HepG2 (cell line): ENCODE measurements around the gene HID1. TPM values are rescaled to one million over a fixed set of nuclear protein-coding genes. Genes with fewer than 3 reads are reported as not detected.

Source experiments
- AGO2 ChIP-seq: fragments of 200-400 bp; formaldehyde crosslinking; optimal IDR thresholded peaks from 2 replicates; pipeline ENCODE3; 2017; ENCODE audit warnings: mild to moderate bottlenecking, low read depth, low read length, moderate library complexity
- ARNTL ChIP-seq: sonication (generic); formaldehyde crosslinking; IDR thresholded peaks from 2 replicates; pipeline ENCODE4 v1.4.0; 2020; ENCODE audit warnings: mild to moderate bottlenecking, missing genetic modification reagents
- ELF3 ChIP-seq: IDR thresholded peaks from 2 replicates; pipeline ENCODE4 v1.6.1; 2016; ENCODE audit warnings: missing genetic modification reagents, missing compliant biosample characterization
- FOSL2 ChIP-seq: sonication (generic); formaldehyde crosslinking; IDR thresholded peaks from 2 replicates; pipeline ENCODE4 v1.4.0; 2020; ENCODE audit warnings: missing genetic modification reagents
- MED13 ChIP-seq: sonication (generic); formaldehyde crosslinking; IDR thresholded peaks from 2 replicates; pipeline ENCODE4 v1.5.0; 2020; ENCODE audit warnings: missing genetic modification reagents
- NFYC ChIP-seq: IDR thresholded peaks from 2 replicates; pipeline ENCODE4 v1.6.1; 2016; ENCODE audit warnings: missing genetic modification reagents, missing compliant biosample characterization
- PRMT3 ChIP-seq: sonication (generic); formaldehyde crosslinking; IDR thresholded peaks from 2 replicates; pipeline ENCODE4 v1.8.1; 2022; ENCODE audit warnings: low read depth, mild to moderate bottlenecking, moderate library complexity, missing genetic modification reagents, borderline replicate concordance
- RELA ChIP-seq: sonication (generic); formaldehyde crosslinking; IDR thresholded peaks from 2 replicates; pipeline ENCODE4 v1.4.0; 2020; ENCODE audit warnings: missing genetic modification reagents
- SAP130 ChIP-seq: IDR thresholded peaks from 2 replicates; pipeline ENCODE4 v1.6.1; 2016; ENCODE audit warnings: low read depth
- TBL1XR1 ChIP-seq: fragments of 150-350 bp; IDR thresholded peaks from 2 replicates; pipeline ENCODE4 v1.6.1; 2014; ENCODE audit warnings: borderline replicate concordance, low read length; ENCODE audit not compliant: partially characterized antibody
- U2AF1 ChIP-seq: fragments of 200-400 bp; formaldehyde crosslinking; optimal IDR thresholded peaks from 2 replicates; pipeline ENCODE3; 2017; ENCODE audit warnings: mild to moderate bottlenecking, low read depth, low read length
- ZFP41 ChIP-seq: sonication (generic); formaldehyde crosslinking; IDR thresholded peaks from 2 replicates; pipeline ENCODE4 v1.4.0; 2020; ENCODE audit warnings: mild to moderate bottlenecking, missing genetic modification reagents, borderline replicate concordance
- ZFYVE20 ChIP-seq: sonication (generic); formaldehyde crosslinking; IDR thresholded peaks from 2 replicates; pipeline ENCODE4 v1.8.0; 2023; ENCODE audit warnings: low read depth, mild to moderate bottlenecking, moderate library complexity, missing genetic modification reagents, borderline replicate concordance
- ZNF230 ChIP-seq: sonication (generic); formaldehyde crosslinking; IDR thresholded peaks from 2 replicates; pipeline ENCODE4 v1.4.0; 2020; ENCODE audit warnings: mild to moderate bottlenecking, missing genetic modification reagents
- ZNF484 ChIP-seq: sonication (generic); formaldehyde crosslinking; IDR thresholded peaks from 2 replicates; pipeline ENCODE4 v1.5.1; 2020; ENCODE audit warnings: mild to moderate bottlenecking, low read depth, missing genetic modification reagents, borderline replicate concordance
- ZNF546 ChIP-seq: sonication (generic); formaldehyde crosslinking; conservative IDR thresholded peaks from 2 replicates; pipeline ENCODE4 v1.8.1; 2023; ENCODE audit warnings: mild to moderate bottlenecking, missing genetic modification reagents
- ZNF598 ChIP-seq: sonication (generic); formaldehyde crosslinking; IDR thresholded peaks from 2 replicates; pipeline ENCODE4 v1.5.1; 2020; ENCODE audit warnings: mild to moderate bottlenecking, missing genetic modification reagents, borderline replicate concordance
- ZNF629 ChIP-seq: sonication (generic); formaldehyde crosslinking; conservative IDR thresholded peaks from 2 replicates; pipeline ENCODE4 v1.5.0; 2020; ENCODE audit warnings: missing genetic modification reagents
- ZNF644 ChIP-seq: IDR thresholded peaks from 2 replicates; pipeline ENCODE4 v1.6.1; 2016; ENCODE audit warnings: low read depth
- ZNF782 ChIP-seq: sonication (generic); formaldehyde crosslinking; IDR thresholded peaks from 2 replicates; pipeline ENCODE4 v1.4.0; 2020; ENCODE audit warnings: missing genetic modification reagents, mild to moderate bottlenecking, borderline replicate concordance
- polyA plus RNA-seq, 8 experiments: library from polyadenylated mRNA; depleted of rRNA in 3 of 8; stranded (reverse) in 7 of 8; unstranded in 1 of 8; fragments of >200 nt; fragmentation: Illumina TruSeq in 4 of 8; extraction: Trizol in 4 of 8; gene quantifications; 2 replicates each; pipeline versions ENCODE4 v1.2.1 to v1.2.3, GENCODE V29; 2011 to 2016; ENCODE audit warnings: low read depth in 4 of 8, missing spikeins in 1 of 8, mixed read lengths in 1 of 8; ENCODE audit not compliant: insufficient read depth in 1 of 8
- total RNA-seq, 5 experiments: library from RNA; depleted of rRNA; stranded (reverse); fragments of >200 nt; fragmentation: Illumina TruSeq; extraction: Trizol; gene quantifications; 2 replicates each; pipeline ENCODE4 v1.2.3, GENCODE V29; 2016; ENCODE audit warnings: low read depth in 1 of 5
- TF ChIP-seq, protein P1 (sequence below): sonication (generic); formaldehyde crosslinking; IDR thresholded peaks from 2 replicates; pipeline ENCODE4 v1.5.0; 2020; ENCODE audit warnings: mild to moderate bottlenecking, missing genetic modification reagents
- TF ChIP-seq, protein P2 (sequence below): conservative IDR thresholded peaks from 2 replicates; pipeline ENCODE4 v1.6.1; 2018; ENCODE audit warnings: missing genetic modification reagents
- TF ChIP-seq, protein P3 (sequence below): IDR thresholded peaks from 2 replicates; pipeline ENCODE4 v1.6.1; 2016; ENCODE audit warnings: control low read depth

Gene HID1
- total and polyA plus RNA-seq, 2 of the 13 experiments (the other 11 are each of a cell fraction or from before 2014, with no cell fraction given), result 2.1 to 10.6 TPM

DNA sequence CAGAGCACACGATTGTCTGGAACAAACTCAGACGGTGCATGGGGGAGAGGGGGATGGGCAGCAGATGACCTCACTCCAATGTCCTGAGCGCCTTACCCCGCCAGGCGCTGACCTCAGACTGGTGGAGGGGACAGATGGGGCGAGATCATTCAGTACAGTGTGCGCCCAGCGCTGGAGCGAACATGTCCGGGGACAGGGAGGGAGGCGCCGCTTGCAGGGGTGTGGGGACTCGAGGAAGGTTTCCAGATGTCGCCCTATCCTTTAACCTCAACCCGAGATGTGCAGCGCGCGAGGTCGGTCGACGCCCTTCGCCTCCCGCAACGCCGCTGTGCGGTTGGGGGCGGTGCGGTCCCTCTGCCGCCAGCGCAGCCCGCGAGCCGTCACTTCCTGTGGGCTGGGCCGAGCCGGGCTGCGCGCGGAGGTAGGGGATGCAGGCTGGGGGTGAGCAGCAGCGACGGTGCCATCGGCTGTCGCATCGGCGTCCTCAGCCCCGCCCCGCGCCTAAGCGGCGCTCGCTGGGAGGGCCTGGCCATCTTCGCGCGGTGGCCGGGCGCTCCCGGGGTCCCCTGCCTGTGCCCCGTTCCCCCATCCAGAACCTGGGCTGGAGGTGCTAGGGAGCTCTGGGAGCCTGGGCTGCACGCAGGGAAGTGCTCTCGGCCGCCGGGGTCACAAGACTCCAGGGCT, 9.6 kb upstream of the HID1 start (continued):
- TF ChIP-seq ZNF598 (CRISPR knock-in tag) (peak; percentile 96; the same call in 1 of the 2 replicates), ZNF230 (CRISPR knock-in tag) (peak; percentile 89), AGO2 (peak; percentile 55), ZNF644 (no peak), ARNTL (CRISPR knock-in tag) (peak; percentile 86), ZNF629 (CRISPR knock-in tag) (no peak; the same call in 1 of the 2 replicates), ZNF484 (peak; percentile 94; the same call in 1 of the 2 replicates), ZNF782 (CRISPR knock-in tag) (peak; percentile 80), NFYC (peak; percentile 35; the same call in 1 of the 2 replicates), SAP130 (CRISPR knock-in tag) (peak; percentile 88), PRMT3 (CRISPR knock-in tag) (no peak; the same call in 1 of the 2 replicates), FOSL2 (no peak; the same call in 1 of the 2 replicates), U2AF1 (no peak), MED13 (peak; percentile 87), RELA (CRISPR knock-in tag) (no peak), ZFP41 (CRISPR knock-in tag) (peak; percentile 67; the same call in 1 of the 2 replicates), ZNF546 (peak; percentile 89), ELF3 (CRISPR knock-in tag) (peak; percentile 64), TBL1XR1 (no peak), ZFYVE20 (CRISPR knock-in tag) (peak; percentile 77; the same call in 1 of the 2 replicates)
- TF ChIP-seq, protein P1, sequence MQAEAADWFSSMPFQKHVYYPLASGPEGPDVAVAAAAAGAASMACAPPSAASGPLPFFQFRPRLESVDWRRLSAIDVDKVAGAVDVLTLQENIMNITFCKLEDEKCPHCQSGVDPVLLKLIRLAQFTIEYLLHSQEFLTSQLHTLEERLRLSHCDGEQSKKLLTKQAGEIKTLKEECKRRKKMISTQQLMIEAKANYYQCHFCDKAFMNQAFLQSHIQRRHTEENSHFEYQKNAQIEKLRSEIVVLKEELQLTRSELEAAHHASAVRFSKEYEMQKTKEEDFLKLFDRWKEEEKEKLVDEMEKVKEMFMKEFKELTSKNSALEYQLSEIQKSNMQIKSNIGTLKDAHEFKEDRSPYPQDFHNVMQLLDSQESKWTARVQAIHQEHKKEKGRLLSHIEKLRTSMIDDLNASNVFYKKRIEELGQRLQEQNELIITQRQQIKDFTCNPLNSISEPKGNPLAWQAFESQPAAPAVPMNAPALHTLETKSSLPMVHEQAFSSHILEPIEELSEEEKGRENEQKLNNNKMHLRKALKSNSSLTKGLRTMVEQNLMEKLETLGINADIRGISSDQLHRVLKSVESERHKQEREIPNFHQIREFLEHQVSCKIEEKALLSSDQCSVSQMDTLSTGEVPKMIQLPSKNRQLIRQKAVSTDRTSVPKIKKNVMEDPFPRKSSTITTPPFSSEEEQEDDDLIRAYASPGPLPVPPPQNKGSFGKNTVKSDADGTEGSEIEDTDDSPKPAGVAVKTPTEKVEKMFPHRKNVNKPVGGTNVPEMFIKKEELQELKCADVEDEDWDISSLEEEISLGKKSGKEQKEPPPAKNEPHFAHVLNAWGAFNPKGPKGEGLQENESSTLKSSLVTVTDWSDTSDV (CRISPR knock-in tag), result peak; percentile 95
- TF ChIP-seq, protein P2, sequence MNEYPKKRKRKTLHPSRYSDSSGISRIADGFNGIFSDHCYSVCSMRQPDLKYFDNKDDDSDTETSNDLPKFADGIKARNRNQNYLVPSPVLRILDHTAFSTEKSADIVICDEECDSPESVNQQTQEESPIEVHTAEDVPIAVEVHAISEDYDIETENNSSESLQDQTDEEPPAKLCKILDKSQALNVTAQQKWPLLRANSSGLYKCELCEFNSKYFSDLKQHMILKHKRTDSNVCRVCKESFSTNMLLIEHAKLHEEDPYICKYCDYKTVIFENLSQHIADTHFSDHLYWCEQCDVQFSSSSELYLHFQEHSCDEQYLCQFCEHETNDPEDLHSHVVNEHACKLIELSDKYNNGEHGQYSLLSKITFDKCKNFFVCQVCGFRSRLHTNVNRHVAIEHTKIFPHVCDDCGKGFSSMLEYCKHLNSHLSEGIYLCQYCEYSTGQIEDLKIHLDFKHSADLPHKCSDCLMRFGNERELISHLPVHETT, result no peak
- TF ChIP-seq, protein P3, sequence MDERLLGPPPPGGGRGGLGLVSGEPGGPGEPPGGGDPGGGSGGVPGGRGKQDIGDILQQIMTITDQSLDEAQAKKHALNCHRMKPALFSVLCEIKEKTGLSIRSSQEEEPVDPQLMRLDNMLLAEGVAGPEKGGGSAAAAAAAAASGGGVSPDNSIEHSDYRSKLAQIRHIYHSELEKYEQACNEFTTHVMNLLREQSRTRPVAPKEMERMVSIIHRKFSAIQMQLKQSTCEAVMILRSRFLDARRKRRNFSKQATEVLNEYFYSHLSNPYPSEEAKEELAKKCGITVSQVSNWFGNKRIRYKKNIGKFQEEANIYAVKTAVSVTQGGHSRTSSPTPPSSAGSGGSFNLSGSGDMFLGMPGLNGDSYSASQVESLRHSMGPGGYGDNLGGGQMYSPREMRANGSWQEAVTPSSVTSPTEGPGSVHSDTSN (CRISPR knock-in tag), result no peak
